DND-41 (cell line): Measurements from ENCODE around the gene NOTCH4.

ENCODE experiments used
- ATAC-seq: fragments of 200-7000 bp; cut with Tn5 transposase; 3 replicates; pipeline ENCODE4 v1.9.1; 2021; ENCODE audit warnings: low read depth; ENCODE audit not compliant: insufficient read depth
- DNase-seq: peaks from one replicate; pipeline ENCODE4 v3.0.0-alpha.2; 2020
- H2AFZ ChIP-seq: 2 replicates; pipeline ENCODE4 v1.6.0; 2012; ENCODE audit warnings: low read depth, low read length
- H3K27ac ChIP-seq: 2 replicates; pipeline ENCODE4 v1.5.1; 2012; ENCODE audit warnings: low read length, inconsistent platforms
- H3K27me3 ChIP-seq: fragments of 200-600 bp; sonication (generic); 2 replicates; pipeline ENCODE4 v1.6.0; 2012; ENCODE audit warnings: low read length, mild to moderate bottlenecking, inconsistent platforms; ENCODE audit not compliant: insufficient read depth, poor library complexity
- H3K36me3 ChIP-seq: 2 replicates; pipeline ENCODE4 v1.5.1; 2012; ENCODE audit warnings: low read length, inconsistent platforms; ENCODE audit not compliant: insufficient read depth
- H3K4me1 ChIP-seq: 2 replicates; pipeline ENCODE4 v1.5.1; 2012; ENCODE audit warnings: mild to moderate bottlenecking, low read length; ENCODE audit not compliant: insufficient read depth
- H3K4me2 ChIP-seq: 2 replicates; pipeline ENCODE4 v1.6.0; 2012; ENCODE audit warnings: mild to moderate bottlenecking, moderate library complexity, low read length, inconsistent platforms; ENCODE audit not compliant: insufficient read depth
- H3K4me3 ChIP-seq, 2 experiments: fragments of 200-600 bp in 1 of 2; shearing (Covaris generic) in 1 of 2; 2 replicates each; pipeline ENCODE4 v1.5.1; 2012 to 2016; ENCODE audit warnings: inconsistent platforms in 2 of 2, low read length in 2 of 2, mild to moderate bottlenecking in 2 of 2, low read depth in 1 of 2, moderate library complexity in 1 of 2
- H3K79me2 ChIP-seq: 2 replicates; pipeline ENCODE4 v1.6.0; 2012; ENCODE audit warnings: low read length, inconsistent platforms; ENCODE audit not compliant: insufficient read depth
- H3K9ac ChIP-seq: 2 replicates; pipeline ENCODE4 v1.6.0; 2012; ENCODE audit warnings: low read depth, mild to moderate bottlenecking, inconsistent platforms, low read length, moderate library complexity
- H3K9me3 ChIP-seq: 2 replicates; pipeline ENCODE4 v1.5.1; 2012; ENCODE audit warnings: low read length, moderate library complexity, mild to moderate bottlenecking, inconsistent platforms; ENCODE audit not compliant: insufficient read depth, severe bottlenecking
- H4K20me1 ChIP-seq: 2 replicates; pipeline ENCODE4 v1.6.0; 2012; ENCODE audit warnings: low read length; ENCODE audit not compliant: insufficient read depth
- EZH2 ChIP-seq: IDR thresholded peaks from 3 replicates; pipeline ENCODE4 v1.6.1; 2012; ENCODE audit warnings: borderline replicate concordance, low read depth, mild to moderate bottlenecking, moderate library complexity, low read length, inconsistent platforms; ENCODE audit not compliant: severe bottlenecking
- TF ChIP-seq, protein P1 (sequence below): IDR thresholded peaks from 2 replicates; pipeline ENCODE4 v1.5.1; 2012; ENCODE audit warnings: borderline replicate concordance, low read length, moderate library complexity, mild to moderate bottlenecking; ENCODE audit not compliant: poor library complexity, severe bottlenecking; ENCODE audit errors: extremely low read depth

NOTCH4 gene

DNA sequence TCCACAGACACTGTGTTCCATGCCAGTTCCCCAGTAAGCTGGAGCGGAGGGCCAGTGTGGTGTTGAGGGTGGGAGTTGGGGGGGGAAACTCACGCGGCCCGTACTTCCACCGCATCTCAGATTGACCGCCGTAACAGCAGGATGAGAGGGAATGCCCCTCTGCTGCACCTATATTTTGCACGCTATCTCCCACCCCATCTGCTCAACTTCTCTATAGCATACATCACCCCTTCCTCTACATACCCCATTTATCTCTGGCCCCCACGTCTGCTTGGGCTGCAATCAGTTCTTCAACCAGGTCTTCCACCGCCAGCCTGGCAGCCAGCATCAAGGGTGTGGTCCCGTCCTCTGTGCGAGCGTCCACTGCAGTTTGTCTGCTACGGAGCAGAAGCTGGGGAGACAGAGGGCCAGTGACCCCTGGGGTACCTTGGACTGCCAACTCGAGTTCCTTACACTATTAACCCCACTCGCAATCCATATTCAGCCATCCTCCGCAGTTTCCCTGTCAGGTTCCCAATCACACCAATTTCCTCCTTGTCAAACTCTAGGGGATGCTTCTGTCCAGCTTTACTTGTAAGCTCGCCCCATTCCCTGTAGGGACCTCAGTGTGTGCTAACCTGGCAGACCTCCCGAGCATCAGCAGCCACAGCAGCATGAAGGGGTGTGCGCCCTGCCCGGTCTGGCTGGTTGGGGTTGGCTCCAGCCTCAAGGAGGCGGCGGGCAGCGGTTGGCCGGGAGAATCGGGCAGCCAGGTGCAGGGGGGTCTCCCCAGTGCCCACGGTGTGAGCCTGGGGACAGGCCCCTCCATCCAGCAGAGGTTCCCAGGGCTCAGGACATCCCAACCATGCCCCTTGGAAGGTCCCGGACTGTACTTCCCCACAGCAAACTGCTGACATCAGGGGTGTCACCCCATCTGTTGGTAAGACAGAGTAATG, 26.9 kb downstream of the NOTCH4 start:
- Histone ChIP-seq H3K27ac (peak overlapping the region; percentile 87), H4K20me1 (no peaks in the 10 kb centered on the region), H2AFZ (peak overlapping the region; percentile 83), H3K9me3 (no peaks in the 10 kb centered on the region), H3K36me3 (no peaks in the 10 kb centered on the region; the same call in 1 of the 2 replicates), H3K27me3 (no peaks in the 10 kb centered on the region), H3K4me2 (peak overlapping the region; percentile 80), H3K79me2 (peaks cover 25% of the 10 kb centered on the region), H3K4me1 (peaks cover 44% of the 10 kb centered on the region), H3K4me3 (peak overlapping the region in 1 of 2 experiments; percentile 77; a peak in 3 of 4 replicates), H3K9ac (peak overlapping the region; percentile 81)
- TF ChIP-seq EZH2 = no peak
- TF ChIP-seq, protein P1, sequence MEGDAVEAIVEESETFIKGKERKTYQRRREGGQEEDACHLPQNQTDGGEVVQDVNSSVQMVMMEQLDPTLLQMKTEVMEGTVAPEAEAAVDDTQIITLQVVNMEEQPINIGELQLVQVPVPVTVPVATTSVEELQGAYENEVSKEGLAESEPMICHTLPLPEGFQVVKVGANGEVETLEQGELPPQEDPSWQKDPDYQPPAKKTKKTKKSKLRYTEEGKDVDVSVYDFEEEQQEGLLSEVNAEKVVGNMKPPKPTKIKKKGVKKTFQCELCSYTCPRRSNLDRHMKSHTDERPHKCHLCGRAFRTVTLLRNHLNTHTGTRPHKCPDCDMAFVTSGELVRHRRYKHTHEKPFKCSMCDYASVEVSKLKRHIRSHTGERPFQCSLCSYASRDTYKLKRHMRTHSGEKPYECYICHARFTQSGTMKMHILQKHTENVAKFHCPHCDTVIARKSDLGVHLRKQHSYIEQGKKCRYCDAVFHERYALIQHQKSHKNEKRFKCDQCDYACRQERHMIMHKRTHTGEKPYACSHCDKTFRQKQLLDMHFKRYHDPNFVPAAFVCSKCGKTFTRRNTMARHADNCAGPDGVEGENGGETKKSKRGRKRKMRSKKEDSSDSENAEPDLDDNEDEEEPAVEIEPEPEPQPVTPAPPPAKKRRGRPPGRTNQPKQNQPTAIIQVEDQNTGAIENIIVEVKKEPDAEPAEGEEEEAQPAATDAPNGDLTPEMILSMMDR = peak; percentile 16
- DNase-seq (no peak), ATAC-seq (no peak)

DNA sequence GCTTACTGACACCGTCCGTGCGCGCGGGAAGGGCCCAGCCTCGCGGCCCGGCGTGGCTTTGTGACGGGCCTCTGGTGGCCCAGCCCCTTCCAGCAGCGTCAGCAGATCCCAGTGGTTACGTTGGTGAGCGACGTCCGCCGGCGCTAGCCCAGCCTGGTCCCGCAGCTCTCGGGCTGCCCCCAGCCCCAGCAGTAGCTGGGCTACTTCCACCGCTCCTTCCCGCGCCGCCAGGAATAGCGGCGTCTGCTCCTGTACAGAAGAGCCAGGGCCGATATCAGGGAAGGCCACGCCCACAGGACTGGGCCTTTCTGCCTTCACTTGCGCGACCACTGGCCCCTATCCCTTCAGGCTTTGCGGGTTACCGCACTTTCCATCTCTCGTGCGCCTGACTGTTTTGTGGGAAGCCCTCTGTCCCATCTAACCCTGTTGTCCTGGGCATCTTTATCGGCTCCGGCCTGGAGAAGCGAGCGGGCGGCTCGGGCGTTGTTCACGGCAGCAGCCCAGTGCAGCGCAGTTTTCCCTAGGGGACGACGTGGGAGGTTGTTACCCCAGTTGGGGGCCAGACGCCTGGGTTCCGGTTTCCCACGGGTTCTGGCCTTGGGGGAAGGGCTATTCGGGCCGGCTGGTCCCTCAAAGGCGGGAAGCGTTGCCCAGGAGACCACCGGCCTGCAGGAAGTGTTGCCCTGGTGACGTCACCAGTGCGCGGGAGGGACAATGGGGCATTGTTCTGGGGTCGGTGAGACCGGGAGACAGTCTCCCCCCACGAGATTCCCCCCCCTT, 27.8 kb downstream of the NOTCH4 start:
- ATAC-seq (peak; percentile 75), DNase-seq (peak; percentile 65)
- H3K4me2 ChIP-seq = peak overlapping the region; percentile 80
- H3K36me3 ChIP-seq = no peaks in the 10 kb centered on the region; the same call in 1 of the 2 replicates
- H3K4me1 ChIP-seq = peaks cover 52% of the 10 kb centered on the region
- H3K79me2 ChIP-seq = peaks cover 34% of the 10 kb centered on the region
- no peaks in the 10 kb centered on the region for H3K9me3 ChIP-seq
- peak overlapping the region; percentile 83 for H2AFZ ChIP-seq
- peak overlapping the region; percentile 43 to 77; a peak in 3 of 4 replicates for H3K4me3 ChIP-seq
- H3K27me3 ChIP-seq = no peaks in the 10 kb centered on the region
- H3K27ac ChIP-seq = peak overlapping the region; percentile 87
- H3K9ac ChIP-seq = peak overlapping the region; percentile 81
- TF ChIP-seq, protein P1 = no peak
- TF ChIP-seq EZH2 = no peak
- no peaks in the 10 kb centered on the region for H4K20me1 ChIP-seq

DNA sequence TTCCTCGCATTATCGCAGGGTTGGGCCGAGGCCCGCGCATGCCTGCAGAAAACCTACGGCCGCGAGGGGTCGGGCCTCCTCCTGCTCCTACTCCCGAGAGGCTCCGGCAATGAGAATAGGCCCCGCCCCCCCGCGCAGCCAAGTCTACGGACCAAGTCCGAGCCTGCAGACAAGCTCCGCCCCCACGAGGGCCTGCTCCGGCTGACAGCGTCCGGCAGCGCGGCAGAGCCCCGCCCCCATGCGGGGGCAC, 28.3 kb downstream of the NOTCH4 start:
- H3K36me3 ChIP-seq = peaks cover 2% of the 10 kb centered on the region; the same call in 1 of the 2 replicates
- H3K79me2 ChIP-seq = peaks cover 39% of the 10 kb centered on the region
- peak overlapping the region; percentile 96 for H3K27ac ChIP-seq
- no peaks in the 10 kb centered on the region for H3K9me3 ChIP-seq
- H3K27me3 ChIP-seq = no peaks in the 10 kb centered on the region
- H3K4me2 ChIP-seq = peak overlapping the region; percentile 80
- TF ChIP-seq, protein P1 = peak; percentile 42
- TF ChIP-seq EZH2 = no peak
- peak overlapping the region; percentile 43 to 77; a peak in 3 of 4 replicates for H3K4me3 ChIP-seq
- H3K9ac ChIP-seq = peak overlapping the region; percentile 81
- peak overlapping the region; percentile 83 for H2AFZ ChIP-seq
- no peaks in the 10 kb centered on the region for H4K20me1 ChIP-seq
- DNase-seq (peak; percentile 100), ATAC-seq (no peak)
- H3K4me1 ChIP-seq = peaks cover 57% of the 10 kb centered on the region
